OCI-LY3 (cell line): Measurements from ENCODE around the gene SRSF4.

Source experiments
- H2AFZ ChIP-seq: fragments of 200-600, 300-600 bp; shearing (Covaris generic); 2 replicates; pipeline ENCODE4 v1.6.0; 2014; ENCODE audit warnings: antibody characterized with exemption, low read depth, low read length
- H3K27ac ChIP-seq: fragments of 200-600, 300-600 bp; sonication (generic); 2 replicates; pipeline ENCODE4 v1.5.1; 2014; ENCODE audit warnings: mild to moderate bottlenecking, low read length, moderate library complexity, mixed read lengths
- H3K27me3 ChIP-seq: fragments of 200-600, 300-600 bp; sonication (generic); 2 replicates; pipeline ENCODE4 v1.6.1; 2014; ENCODE audit warnings: low read depth, low read length, mixed read lengths
- H3K36me3 ChIP-seq: fragments of 200-600, 300-600 bp; sonication (generic); replicated peaks from 2 replicates; pipeline ENCODE3; 2014; ENCODE audit warnings: low read depth, low read length, mixed read lengths
- H3K4me1 ChIP-seq: fragments of 300-600, 200-600 bp; sonication (generic); 2 replicates; pipeline ENCODE4 v1.6.1; 2014; ENCODE audit warnings: low read length, mixed read lengths
- H3K4me2 ChIP-seq: fragments of 200-600, 300-600 bp; sonication (generic); 2 replicates; pipeline ENCODE4 v1.6.1; 2014; ENCODE audit warnings: low read length, mixed read lengths
- H3K4me3 ChIP-seq: fragments of 300-600, 200-600 bp; sonication (generic); 2 replicates; pipeline ENCODE4 v1.5.1; 2014; ENCODE audit warnings: antibody characterized with exemption, mild to moderate bottlenecking, low read length, moderate library complexity
- H3K79me2 ChIP-seq: fragments of 300-600, 200-600 bp; shearing (Covaris generic); 2 replicates; pipeline ENCODE4 v1.6.1; 2014; ENCODE audit warnings: mild to moderate bottlenecking, low read length, mixed read lengths
- H3K9ac ChIP-seq: fragments of 300-600, 200-600 bp; shearing (Covaris generic); 2 replicates; pipeline ENCODE4 v1.6.0; 2014; ENCODE audit warnings: mild to moderate bottlenecking, low read length, moderate library complexity
- H3K9me3 ChIP-seq: fragments of 200-600, 300-600 bp; shearing (Covaris generic); 2 replicates; pipeline ENCODE4 v1.6.1; 2014; ENCODE audit warnings: low read length, mixed read lengths; ENCODE audit not compliant: insufficient read depth
- H4K20me1 ChIP-seq: fragments of 200-600, 300-600 bp; sonication (generic); 2 replicates; pipeline ENCODE4 v1.6.1; 2016; ENCODE audit warnings: low read length, mixed read lengths; ENCODE audit not compliant: insufficient read depth
- CTCF ChIP-seq: fragments of 200-600, 300-600 bp; sonication (generic); IDR thresholded peaks from 2 replicates; pipeline ENCODE4 v1.5.1; 2014; ENCODE audit warnings: antibody characterized with exemption, low read length, low read depth
- EZH2phosphoT487 ChIP-seq: fragments of 200-600 bp; shearing (Covaris generic); IDR thresholded peaks from 2 replicates; pipeline ENCODE4 v1.6.1; 2018; ENCODE audit warnings: antibody characterized with exemption, mixed run types, low read depth

The SRSF4 gene

GRCh38 chr1:29169976-29170375 is 11.7 kb downstream of the SRSF4 start:
- H3K4me1 ChIP-seq: 0 out of 2 replicates have a peak, but pooled peaks cover 5% of the 10 kb centered on the region
- H4K20me1 ChIP-seq: peaks cover 70% of the 10 kb centered on the region
- TF ChIP-seq CTCF (no peak), EZH2phosphoT487 (no peak)
- no peaks in the 10 kb centered on the region for H3K27me3 ChIP-seq
- no peak overlapping the region for H2AFZ ChIP-seq
- no peak overlapping the region for H3K9ac ChIP-seq
- peaks cover 24% of the 10 kb centered on the region for H3K36me3 ChIP-seq
- no peak overlapping the region for H3K27ac ChIP-seq
- peaks cover 100% of the 10 kb centered on the region for H3K79me2 ChIP-seq
- no peak overlapping the region for H3K4me2 ChIP-seq
- H3K4me3 ChIP-seq: no peak overlapping the region
- H3K9me3 ChIP-seq: no peaks in the 10 kb centered on the region

- H3K9me3 ChIP-seq: no peaks in the 10 kb centered on the region
- H3K36me3 ChIP-seq: peaks cover 34% of the 10 kb centered on the region
- no peak overlapping the region for H3K4me3 ChIP-seq
- 0 out of 2 replicates have a peak, but pooled peaks cover 5% of the 10 kb centered on the region for H3K4me1 ChIP-seq
- H2AFZ ChIP-seq: no peak overlapping the region
- H4K20me1 ChIP-seq: peaks cover 80% of the 10 kb centered on the region
- TF ChIP-seq CTCF (no peak), EZH2phosphoT487 (no peak)
- H3K27me3 ChIP-seq: no peaks in the 10 kb centered on the region
- peaks cover 100% of the 10 kb centered on the region for H3K79me2 ChIP-seq
- H3K9ac ChIP-seq: no peak overlapping the region
- no peak overlapping the region for H3K4me2 ChIP-seq
- H3K27ac ChIP-seq: no peak overlapping the region
These were observed 13.8 kb downstream of the SRSF4 start for GRCh38 chr1:29167904-29168303.

- Histone ChIP-seq H3K4me2 (no peak overlapping the region), H3K4me1 (0 out of 2 replicates have a peak, but pooled peaks cover 5% of the 10 kb centered on the region), H3K4me3 (no peak overlapping the region), H4K20me1 (peaks cover 77% of the 10 kb centered on the region), H3K27ac (no peak overlapping the region), H3K36me3 (peaks cover 37% of the 10 kb centered on the region), H3K27me3 (no peaks in the 10 kb centered on the region), H3K79me2 (peaks cover 99% of the 10 kb centered on the region), H2AFZ (no peak overlapping the region), H3K9me3 (no peaks in the 10 kb centered on the region), H3K9ac (no peak overlapping the region)
- TF ChIP-seq EZH2phosphoT487 (no peak), CTCF (no peak)
These were observed 15.3 kb downstream of the SRSF4 start for GRCh38 chr1:29166291-29166878.

GRCh38 chr1:29164588-29164987 is 17.1 kb downstream of the SRSF4 start:
- Histone ChIP-seq H3K4me3 (no peak overlapping the region), H3K4me2 (no peak overlapping the region), H3K27ac (no peak overlapping the region), H3K27me3 (no peaks in the 10 kb centered on the region), H4K20me1 (peaks cover 71% of the 10 kb centered on the region), H3K9ac (no peak overlapping the region), H3K4me1 (no peaks in the 10 kb centered on the region), H3K79me2 (peaks cover 96% of the 10 kb centered on the region), H3K36me3 (peaks cover 48% of the 10 kb centered on the region), H2AFZ (no peak overlapping the region), H3K9me3 (no peaks in the 10 kb centered on the region)
- TF ChIP-seq EZH2phosphoT487: no peak
- TF ChIP-seq CTCF: no peak
